SK-N-MC (cell line): ENCODE data around the gene FLRT2.

Source experiments
- EZH2 ChIP-seq: fragments of 200-600 bp; sonication (generic); IDR thresholded peaks from one replicate; pipeline ENCODE4 v1.6.1; 2017; ENCODE audit warnings: antibody characterized with exemption
- FOXP2 ChIP-seq: optimal IDR thresholded peaks from 2 replicates; pipeline ENCODE3; 2011; ENCODE audit warnings: mild to moderate bottlenecking, moderate library complexity; ENCODE audit not compliant: insufficient read depth; ENCODE audit errors: extremely low read length, control extremely low read depth
- POLR2AphosphoS5 ChIP-seq: IDR thresholded peaks from 2 replicates; pipeline ENCODE4 v1.6.1; 2012; ENCODE audit warnings: mild to moderate bottlenecking, low read depth, low read length, borderline replicate concordance

DNA sequence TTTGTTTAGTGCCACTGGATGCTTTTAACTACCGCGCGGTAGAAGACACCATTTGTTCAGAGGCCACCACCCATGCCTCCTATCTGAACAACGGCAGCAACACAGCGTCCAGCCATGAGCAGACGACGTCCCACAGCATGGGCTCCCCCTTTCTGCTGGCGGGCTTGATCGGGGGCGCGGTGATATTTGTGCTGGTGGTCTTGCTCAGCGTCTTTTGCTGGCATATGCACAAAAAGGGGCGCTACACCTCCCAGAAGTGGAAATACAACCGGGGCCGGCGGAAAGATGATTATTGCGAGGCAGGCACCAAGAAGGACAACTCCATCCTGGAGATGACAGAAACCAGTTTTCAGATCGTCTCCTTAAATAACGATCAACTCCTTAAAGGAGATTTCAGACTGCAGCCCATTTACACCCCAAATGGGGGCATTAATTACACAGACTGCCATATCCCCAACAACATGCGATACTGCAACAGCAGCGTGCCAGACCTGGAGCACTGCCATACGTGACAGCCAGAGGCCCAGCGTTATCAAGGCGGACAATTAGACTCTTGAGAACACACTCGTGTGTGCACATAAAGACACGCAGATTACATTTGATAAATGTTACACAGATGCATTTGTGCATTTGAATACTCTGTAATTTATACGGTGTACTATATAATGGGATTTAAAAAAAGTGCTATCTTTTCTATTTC, 93.2 kb downstream of the FLRT2 start:
- TF ChIP-seq POLR2AphosphoS5 = no peak
- TF ChIP-seq EZH2 = no peak
- no peak for TF ChIP-seq FOXP2
